ENCODE results near the gene UBR2.

- no peak for TF ChIP-seq SIN3A (IDR thresholded peaks at IDR 0.05; ENCODE audit: borderline replicate concordance, insufficient read depth, low read length)
- no peak for TF ChIP-seq POLR2AphosphoS5 (IDR thresholded peaks at IDR 0.05; ENCODE audit: low read depth, low read length)
Observed at GRCh38 chr6:42726485-42727086, 162.8 kb downstream of the UBR2 start.
